ENCODE measurements around the gene UACA. TPM values are rescaled to one million over a fixed set of nuclear protein-coding genes. Genes with fewer than 3 reads are reported as not detected.

Gene UACA
- total RNA-seq, 1 donor from 2014 or later = 18.2 TPM

DNA sequence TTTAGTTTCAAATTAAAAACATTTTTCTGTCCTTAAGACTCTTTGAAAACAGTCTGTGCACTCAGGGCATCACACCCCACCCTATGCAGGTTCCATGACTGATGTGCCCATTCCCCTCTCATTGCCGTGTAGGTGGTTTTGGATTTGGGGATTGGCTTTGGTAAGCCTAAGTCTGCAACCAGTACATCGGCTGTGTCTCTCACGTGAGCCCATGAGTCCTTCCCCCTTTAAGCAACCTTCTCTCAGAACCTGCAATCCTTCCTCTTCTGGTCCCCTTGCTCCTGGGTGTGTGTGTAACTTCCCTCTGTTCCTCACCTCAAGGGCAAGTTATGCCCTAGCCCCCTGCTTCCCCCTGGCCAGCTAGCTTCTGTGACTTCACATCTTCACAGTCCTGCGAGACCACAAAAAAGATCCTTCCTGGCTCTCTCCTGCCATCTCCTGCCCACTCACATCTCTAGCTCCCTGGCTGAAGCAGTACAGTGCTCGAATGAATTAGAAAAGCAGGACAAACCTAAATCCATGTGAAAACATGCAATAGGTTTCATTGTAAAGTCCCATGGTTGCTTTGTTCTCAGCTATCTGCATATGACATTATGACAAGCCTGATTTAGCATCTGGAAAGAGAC lies 126.7 kb downstream of the UACA start:
- Histone ChIP-seq H3K4me3 (ENCODE audit: low read depth, low read length) (no peak overlapping the region), H3K27me3 (ENCODE audit: control insufficient read depth, insufficient read depth, low read length) (no peaks in the 10 kb centered on the region), H3K36me3 (ENCODE audit: control insufficient read depth, insufficient read depth, low read length) (no peaks in the 10 kb centered on the region)
- FAIRE-seq (no peak), DNase-seq (ENCODE audit: low read depth) (no peak)
- TF ChIP-seq, protein P1, sequence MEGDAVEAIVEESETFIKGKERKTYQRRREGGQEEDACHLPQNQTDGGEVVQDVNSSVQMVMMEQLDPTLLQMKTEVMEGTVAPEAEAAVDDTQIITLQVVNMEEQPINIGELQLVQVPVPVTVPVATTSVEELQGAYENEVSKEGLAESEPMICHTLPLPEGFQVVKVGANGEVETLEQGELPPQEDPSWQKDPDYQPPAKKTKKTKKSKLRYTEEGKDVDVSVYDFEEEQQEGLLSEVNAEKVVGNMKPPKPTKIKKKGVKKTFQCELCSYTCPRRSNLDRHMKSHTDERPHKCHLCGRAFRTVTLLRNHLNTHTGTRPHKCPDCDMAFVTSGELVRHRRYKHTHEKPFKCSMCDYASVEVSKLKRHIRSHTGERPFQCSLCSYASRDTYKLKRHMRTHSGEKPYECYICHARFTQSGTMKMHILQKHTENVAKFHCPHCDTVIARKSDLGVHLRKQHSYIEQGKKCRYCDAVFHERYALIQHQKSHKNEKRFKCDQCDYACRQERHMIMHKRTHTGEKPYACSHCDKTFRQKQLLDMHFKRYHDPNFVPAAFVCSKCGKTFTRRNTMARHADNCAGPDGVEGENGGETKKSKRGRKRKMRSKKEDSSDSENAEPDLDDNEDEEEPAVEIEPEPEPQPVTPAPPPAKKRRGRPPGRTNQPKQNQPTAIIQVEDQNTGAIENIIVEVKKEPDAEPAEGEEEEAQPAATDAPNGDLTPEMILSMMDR (IDR thresholded peaks at IDR 0.05; ENCODE audit: insufficient read depth, low read length, severe bottlenecking) = no peak

DNA sequence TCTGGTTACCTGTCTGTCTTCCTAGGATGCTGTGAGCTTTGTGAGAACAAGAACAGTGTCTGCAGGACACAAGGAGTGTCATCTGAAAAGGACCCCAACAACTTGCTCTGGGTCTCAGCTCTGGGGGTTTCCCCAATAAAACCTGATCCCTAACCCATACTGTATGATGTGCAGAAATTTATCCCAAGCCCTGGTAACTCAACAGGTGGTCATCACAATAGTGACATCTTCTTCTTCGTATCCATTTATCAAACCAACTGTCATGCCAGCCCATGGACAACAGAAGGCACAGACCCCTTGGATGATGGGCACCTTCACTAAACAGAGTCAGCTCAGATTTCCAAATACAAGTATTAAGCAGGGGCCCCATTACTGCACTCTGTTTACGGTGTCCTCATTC lies 127.5 kb downstream of the UACA start:
- no peaks in the 10 kb centered on the region for H3K27me3 ChIP-seq (ENCODE audit: control insufficient read depth, insufficient read depth, low read length)
- FAIRE-seq (no peak), DNase-seq (ENCODE audit: low read depth) (no peak)
- no peak overlapping the region for H3K4me3 ChIP-seq (ENCODE audit: low read depth, low read length)
- no peaks in the 10 kb centered on the region for H3K36me3 ChIP-seq (ENCODE audit: control insufficient read depth, insufficient read depth, low read length)
- TF ChIP-seq, protein P1 (IDR thresholded peaks at IDR 0.05; ENCODE audit: insufficient read depth, low read length, severe bottlenecking) = no peak

DNA sequence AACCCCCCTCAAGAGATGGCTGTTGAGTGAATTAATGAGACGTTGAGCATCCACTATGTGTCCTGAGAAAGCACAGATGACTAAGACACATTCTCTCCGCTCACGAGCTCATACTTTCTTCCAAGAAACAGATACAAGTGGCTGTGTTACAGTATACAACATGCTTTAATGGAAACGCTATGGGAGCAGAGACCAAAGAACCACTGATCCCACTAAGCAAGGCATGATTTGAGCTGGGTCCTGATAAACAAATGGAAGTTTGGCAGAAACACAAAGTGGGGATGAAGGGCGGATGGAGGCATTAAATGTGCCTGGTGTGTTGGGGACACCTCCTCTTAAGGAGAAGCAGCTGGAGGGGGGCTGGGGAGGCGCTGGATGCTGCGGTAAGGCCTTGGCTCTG lies 129.4 kb downstream of the UACA start:
- no peak for DNase-seq (ENCODE audit: low read depth)
- Histone ChIP-seq H3K4me3 (ENCODE audit: low read depth, low read length) (no peak overlapping the region), H3K36me3 (ENCODE audit: control insufficient read depth, insufficient read depth, low read length) (no peaks in the 10 kb centered on the region), H3K27me3 (ENCODE audit: control insufficient read depth, insufficient read depth, low read length) (no peaks in the 10 kb centered on the region)
- TF ChIP-seq, protein P1 (IDR thresholded peaks at IDR 0.05; ENCODE audit: insufficient read depth, low read length, severe bottlenecking) = no peak
- peak; percentile 50 for FAIRE-seq

DNA sequence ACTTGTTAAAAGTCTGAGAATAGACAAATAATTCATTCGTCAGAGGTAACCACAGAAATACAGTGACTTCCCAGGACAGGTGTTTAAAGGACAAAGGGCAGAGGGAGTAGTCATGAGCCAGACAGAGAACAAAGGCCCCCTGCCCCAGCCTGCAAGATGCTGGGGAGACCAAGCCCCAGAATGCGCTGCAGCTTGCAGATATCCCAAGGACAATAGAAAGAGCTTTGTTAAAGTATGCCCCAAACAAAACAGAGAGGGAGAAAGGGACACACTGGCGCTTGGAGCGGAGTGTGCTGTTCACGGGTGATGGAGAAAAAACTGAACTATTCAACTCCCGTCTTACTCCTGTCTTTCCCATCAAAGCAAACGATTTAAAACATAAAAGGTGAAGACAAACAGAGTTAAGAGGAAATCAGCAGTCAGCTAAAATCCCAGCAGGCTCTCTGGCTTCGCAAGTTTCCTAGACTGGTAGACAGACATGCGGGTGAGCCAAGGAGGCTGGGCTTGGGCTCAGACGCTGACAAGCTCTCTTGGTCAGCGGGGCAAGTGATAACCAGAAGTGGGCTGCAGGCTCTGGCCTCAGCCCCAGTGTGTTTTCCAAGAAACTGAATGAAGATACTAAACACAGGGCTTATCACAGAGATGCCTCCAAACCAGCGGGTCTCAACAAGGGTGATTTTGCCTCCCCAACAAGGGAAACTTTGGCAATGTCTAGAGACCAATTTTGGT lies 130.1 kb downstream of the UACA start:
- TF ChIP-seq, protein P1 (IDR thresholded peaks at IDR 0.05; ENCODE audit: insufficient read depth, low read length, severe bottlenecking) = no peak
- DNase-seq (ENCODE audit: low read depth) (no peak), FAIRE-seq (peak; percentile 18)
- H3K4me3 ChIP-seq (ENCODE audit: low read depth, low read length) = no peak overlapping the region
- no peaks in the 10 kb centered on the region for H3K27me3 ChIP-seq (ENCODE audit: control insufficient read depth, insufficient read depth, low read length)
- H3K36me3 ChIP-seq (ENCODE audit: control insufficient read depth, insufficient read depth, low read length) = no peaks in the 10 kb centered on the region

DNA sequence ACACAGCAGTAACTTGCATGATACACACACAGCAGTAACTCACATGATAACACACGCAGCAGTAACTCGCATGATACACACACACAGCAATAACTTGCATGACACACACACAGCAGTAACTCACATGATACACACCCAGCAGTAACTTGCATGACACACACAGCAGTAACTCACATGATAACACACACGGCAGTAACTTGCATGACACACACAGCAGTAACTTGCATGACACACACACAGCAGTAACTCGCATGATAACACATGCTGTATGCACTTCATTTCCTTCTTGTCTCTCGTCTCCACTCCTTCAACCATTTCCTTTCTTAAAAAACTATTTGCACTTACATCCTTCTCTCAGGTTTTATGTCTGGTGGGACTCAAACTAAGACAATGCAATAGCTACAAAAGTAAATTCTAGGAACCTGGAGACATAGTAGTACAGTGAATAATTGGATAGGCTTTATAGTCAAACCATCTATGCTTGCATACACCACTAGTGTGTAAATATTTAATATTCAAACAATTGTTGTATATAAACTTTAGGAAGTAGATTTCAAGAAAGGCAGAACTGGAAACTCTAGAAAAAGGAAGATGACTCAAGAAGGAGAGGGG lies 130.8 kb downstream of the UACA start:
- no peaks in the 10 kb centered on the region for H3K36me3 ChIP-seq (ENCODE audit: control insufficient read depth, insufficient read depth, low read length)
- DNase-seq (ENCODE audit: low read depth) (peak; percentile 86), FAIRE-seq (peak; percentile 99)
- no peaks in the 10 kb centered on the region for H3K27me3 ChIP-seq (ENCODE audit: control insufficient read depth, insufficient read depth, low read length)
- TF ChIP-seq, protein P1 (IDR thresholded peaks at IDR 0.05; ENCODE audit: insufficient read depth, low read length, severe bottlenecking) = no peak
- H3K4me3 ChIP-seq (ENCODE audit: low read depth, low read length) = no peak overlapping the region

All from bronchial epithelial cell (primary cell).